ENCODE results near the gene HECW1.

Gene HECW1

GRCh38 chr7:43276547-43276946 is 164.1 kb downstream of the HECW1 start:
- TF ChIP-seq ZNF280C (tag by site-specific recombination; IDR thresholded peaks at IDR 0.05) (no peak), ZNF341 (tag by site-specific recombination; IDR thresholded peaks at IDR 0.05; ENCODE audit: low read depth) (no peak), ZNF175 (tag by site-specific recombination; IDR thresholded peaks at IDR 0.05) (no peak), ZNF157 (tag by site-specific recombination; IDR thresholded peaks at IDR 0.05) (no peak), ZFP37 (tag by site-specific recombination; IDR thresholded peaks at IDR 0.05) (no peak), ZNF639 (tag by site-specific recombination; IDR thresholded peaks at IDR 0.05) (no peak)
- H3K36me3 ChIP-seq (ENCODE audit: control insufficient read depth in 2 of 2, insufficient read depth in 1 of 2, low read length in 2 of 2), result no peaks in the 10 kb centered on the region
- POLR2A ChIA-PET, result no interaction called here
- CTCF ChIA-PET, result interaction anchor here (0.6 to 1.5 kb wide), 4 partner anchors 10 to 345 kb away, joined by 3 to 5 read pairs (median 4); no protein-coding TSS in a partner anchor
- H3K4me3 ChIP-seq (ENCODE audit: low read depth, low read length), result no peak overlapping the region
- no peaks in the 10 kb centered on the region for H3K4me1 ChIP-seq (ENCODE audit: control insufficient read depth, insufficient read depth, low read length)
- no peaks in the 10 kb centered on the region for H3K9me3 ChIP-seq (ENCODE audit: control insufficient read depth, insufficient read depth, low read depth, low read length)
- H3K27ac ChIP-seq (ENCODE audit: extremely low read depth, low read depth, low read length), result no peak overlapping the region

GRCh38 chr7:43278088-43278644 is 165.7 kb downstream of the HECW1 start:
- no peaks in the 10 kb centered on the region for H3K4me1 ChIP-seq (ENCODE audit: control insufficient read depth, insufficient read depth, low read length)
- POLR2A ChIA-PET, result no interaction called here
- no peak overlapping the region for H3K4me3 ChIP-seq (ENCODE audit: low read depth, low read length)
- H3K27ac ChIP-seq (ENCODE audit: extremely low read depth, low read depth, low read length), result no peak overlapping the region
- H3K36me3 ChIP-seq (ENCODE audit: control insufficient read depth in 2 of 2, insufficient read depth in 1 of 2, low read length in 2 of 2), result no peaks in the 10 kb centered on the region
- TF ChIP-seq ZNF645 (tag by site-specific recombination; IDR thresholded peaks at IDR 0.05) (no peak), SP7 (tag by site-specific recombination; IDR thresholded peaks at IDR 0.05) (no peak), ZNF214 (tag by site-specific recombination; IDR thresholded peaks at IDR 0.05; ENCODE audit: borderline replicate concordance) (no peak), SETDB1 (IDR thresholded peaks at IDR 0.05; ENCODE audit: insufficient read length, low read length) (no peak), ZNF138 (tag by site-specific recombination; IDR thresholded peaks at IDR 0.05; ENCODE audit: borderline replicate concordance) (no peak), ZNF623 (tag by site-specific recombination; IDR thresholded peaks at IDR 0.05) (no peak), ZFP69B (tag by site-specific recombination; IDR thresholded peaks at IDR 0.05) (no peak), ZNF529 (tag by site-specific recombination; IDR thresholded peaks at IDR 0.05; ENCODE audit: insufficient replicate concordance) (no peak), ZNF132 (tag by site-specific recombination; IDR thresholded peaks at IDR 0.05; ENCODE audit: borderline replicate concordance) (no peak), ZNF677 (tag by site-specific recombination; IDR thresholded peaks at IDR 0.05) (no peak), ZNF148 (tag by site-specific recombination; IDR thresholded peaks at IDR 0.05; ENCODE audit: borderline replicate concordance) (no peak)
- CTCF ChIA-PET, result no interaction called here
- no peaks in the 10 kb centered on the region for H3K9me3 ChIP-seq (ENCODE audit: control insufficient read depth, insufficient read depth, low read depth, low read length)
